Epithelial cell of proximal tubule (primary cell): Measurements from ENCODE around the gene EML2. TPM values are rescaled to one million over a fixed set of nuclear protein-coding genes. Genes with fewer than 3 reads are reported as not detected.

ENCODE experiments used
- DNase-seq: peaks from one replicate; pipeline ENCODE4 v3.0.0-alpha.2; 2011; ENCODE audit warnings: low read depth
- H3K4me3 ChIP-seq: 2 replicates; pipeline ENCODE4 v1.5.1; 2011; ENCODE audit warnings: low read depth, mild to moderate bottlenecking, low read length
- CTCF ChIP-seq: conservative IDR thresholded peaks from 2 replicates; pipeline ENCODE4 v1.5.1; 2012; ENCODE audit warnings: low read depth, mild to moderate bottlenecking, low read length
- total RNA-seq: library from RNA; depleted of rRNA; stranded (reverse); fragments of >200 nt; gene quantifications from 2 replicates; pipeline ENCODE4 v1.2.3, GENCODE V29; 2015

Gene EML2
- total RNA-seq, 1 donor from 2014 or later: 33.6 TPM

- TF ChIP-seq CTCF: no peak
- no peak for DNase-seq
- no peak overlapping the region for H3K4me3 ChIP-seq
These were observed 57.6 kb downstream of the EML2 start for GRCh38 chr19:45581576-45581975.

GRCh38 chr19:45578861-45579260, 60.3 kb downstream of the EML2 start:
- TF ChIP-seq CTCF: no peak
- no peak overlapping the region for H3K4me3 ChIP-seq
- DNase-seq: no peak

- TF ChIP-seq CTCF: no peak
- peak; percentile 88 for DNase-seq
- H3K4me3 ChIP-seq: peak overlapping the region; percentile 0
These were observed 61.9 kb downstream of the EML2 start for GRCh38 chr19:45577111-45577905.

- DNase-seq: no peak
- H3K4me3 ChIP-seq: no peak overlapping the region
- TF ChIP-seq CTCF: no peak
These were observed 62.5 kb downstream of the EML2 start for GRCh38 chr19:45576682-45577081.

- no peak overlapping the region for H3K4me3 ChIP-seq
- TF ChIP-seq CTCF: no peak
- DNase-seq: no peak
These were observed 64.0 kb downstream of the EML2 start for GRCh38 chr19:45575216-45575615.

GRCh38 chr19:45574526-45574925, 64.7 kb downstream of the EML2 start:
- H3K4me3 ChIP-seq: no peak overlapping the region
- TF ChIP-seq CTCF: no peak
- DNase-seq: no peak
